Activated CD4-positive, alpha-beta T cell treated with anti-CD3 and anti-CD28 coated beads, Interleukin-10, Interleukin-2, amounts not matched to agents 100 ng/mL and 50 ng/mL, durations not matched to agents 16 hours and 8 hours (primary cell): ENCODE data around the gene TSHZ1.
"Not testable (repeated sequence)": the region's sequence is repeated elsewhere in the genome, so short reads cannot be mapped to it uniquely, and the experiment has no call there.

Experiments used
- DNase-seq: peaks from one replicate; pipeline ENCODE4 v3.0.0-alpha.2; 2020

Gene TSHZ1

DNA sequence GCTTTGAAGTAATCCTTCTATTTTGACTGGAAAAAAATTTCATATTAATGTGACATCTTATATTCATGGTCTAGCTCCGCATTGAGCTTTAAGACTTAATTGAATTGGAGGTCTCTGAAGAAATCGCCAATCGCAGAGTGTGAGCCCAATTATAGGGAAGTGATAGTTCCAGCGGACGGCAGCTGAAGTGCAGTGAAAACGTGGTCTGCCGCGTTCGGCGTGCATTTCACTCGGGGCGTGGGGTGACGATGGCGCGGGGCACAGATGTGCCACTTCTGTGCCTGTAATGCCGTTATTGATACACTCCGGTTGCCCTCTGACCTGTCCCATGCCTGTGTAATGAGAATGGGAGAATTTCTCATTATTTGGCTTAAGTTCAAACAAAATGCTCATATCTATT lies 106.7 kb downstream of the TSHZ1 start:
- DNase-seq = no peak

GRCh38 chr18:75317703-75318102 lies 107.1 kb downstream of the TSHZ1 start:
- no peak for DNase-seq

DNA sequence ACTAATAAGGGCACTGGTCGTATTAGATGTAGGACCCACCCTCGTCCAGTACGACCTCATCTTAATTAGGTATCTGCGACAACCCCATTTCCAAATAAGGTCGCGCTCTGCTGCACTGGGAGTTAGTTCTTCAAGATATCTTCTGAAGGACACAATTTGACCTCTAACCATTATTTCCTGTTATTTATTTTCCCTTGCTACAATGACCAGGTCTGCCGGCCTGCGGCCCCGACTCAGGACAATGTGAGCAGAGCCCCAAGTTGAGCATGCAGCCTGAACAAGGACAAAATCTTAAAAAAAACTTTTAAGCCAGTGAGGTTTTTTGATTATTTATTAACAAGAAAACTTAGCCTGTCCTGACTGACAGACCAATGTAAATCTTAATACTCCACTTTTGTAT lies 109.3 kb downstream of the TSHZ1 start:
- no peak for DNase-seq

GRCh38 chr18:75320506-75320905 lies 109.9 kb downstream of the TSHZ1 start:
- DNase-seq = no peak

DNA sequence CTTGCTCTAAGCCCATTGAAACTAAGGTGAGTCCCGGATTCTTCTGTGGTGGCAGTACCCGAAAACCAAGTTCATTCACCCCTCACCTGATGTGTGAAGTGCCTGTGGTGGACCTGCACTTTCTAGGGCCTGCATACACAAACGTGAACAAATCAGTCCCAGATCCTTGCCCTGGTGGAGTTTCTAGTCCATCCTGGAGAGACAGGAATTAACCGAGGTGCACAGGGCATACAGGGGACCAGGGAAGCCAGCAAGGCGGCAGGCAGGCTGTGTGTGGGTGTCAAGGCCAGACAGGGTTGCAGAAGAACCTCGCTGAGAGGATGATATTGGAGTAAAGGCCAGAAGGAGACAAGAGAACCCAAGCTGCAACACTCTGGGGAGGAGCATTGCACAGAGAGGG lies 110.8 kb downstream of the TSHZ1 start:
- DNase-seq = no peak

DNA sequence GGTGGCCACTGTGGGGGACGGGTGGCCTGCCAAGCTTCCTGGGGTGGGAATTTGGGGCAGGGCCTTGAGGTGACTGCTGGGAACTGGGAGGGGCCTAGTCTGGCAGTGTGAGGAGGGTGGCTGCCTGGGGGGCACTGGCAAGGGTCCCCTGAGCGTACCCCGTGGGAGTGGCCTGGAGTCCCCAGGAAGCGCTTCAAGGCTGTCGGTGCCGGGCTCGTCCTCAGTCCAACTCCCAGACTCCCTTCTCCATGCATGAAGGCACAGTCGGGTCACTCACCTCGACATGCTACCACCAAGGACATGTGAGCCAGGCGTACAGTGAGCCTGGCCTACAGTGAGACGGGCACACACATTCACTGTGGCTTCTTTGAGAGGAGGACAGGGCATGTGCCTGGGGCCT lies 111.6 kb downstream of the TSHZ1 start:
- no peak for DNase-seq

- DNase-seq = no peak
Measured at GRCh38 chr18:75323821-75324585, 113.4 kb downstream of the TSHZ1 start.

DNA sequence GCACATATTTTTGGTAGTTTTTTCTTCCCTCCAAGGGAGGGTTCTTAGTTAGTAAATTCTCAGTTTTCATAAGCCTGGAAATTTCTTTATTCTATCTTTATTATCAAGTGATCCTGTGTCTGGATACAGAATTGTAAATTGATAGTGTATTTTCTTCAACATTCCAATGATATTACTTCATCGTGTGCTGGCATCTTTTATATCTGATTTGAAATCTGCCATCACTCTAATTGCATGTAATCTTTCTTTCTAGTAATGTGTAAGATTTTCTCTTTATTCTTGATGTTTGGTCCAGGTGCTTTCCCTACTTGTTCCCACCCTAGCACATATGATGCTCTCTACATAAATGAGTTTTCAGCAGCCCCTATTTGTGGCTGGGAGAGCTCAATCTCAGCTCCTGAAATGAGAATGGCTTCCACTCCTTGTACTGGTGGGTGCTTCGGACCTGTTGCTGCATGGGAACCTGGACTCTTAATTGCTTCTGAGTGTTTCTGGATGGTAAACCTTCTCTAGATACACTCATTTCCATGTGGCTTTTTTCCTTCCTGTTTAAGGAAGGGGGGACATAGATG lies 114.2 kb downstream of the TSHZ1 start:
- no peak for DNase-seq

- not testable (repeated sequence) for DNase-seq
Measured at GRCh38 chr18:75329753-75330152, 119.2 kb downstream of the TSHZ1 start.

DNA sequence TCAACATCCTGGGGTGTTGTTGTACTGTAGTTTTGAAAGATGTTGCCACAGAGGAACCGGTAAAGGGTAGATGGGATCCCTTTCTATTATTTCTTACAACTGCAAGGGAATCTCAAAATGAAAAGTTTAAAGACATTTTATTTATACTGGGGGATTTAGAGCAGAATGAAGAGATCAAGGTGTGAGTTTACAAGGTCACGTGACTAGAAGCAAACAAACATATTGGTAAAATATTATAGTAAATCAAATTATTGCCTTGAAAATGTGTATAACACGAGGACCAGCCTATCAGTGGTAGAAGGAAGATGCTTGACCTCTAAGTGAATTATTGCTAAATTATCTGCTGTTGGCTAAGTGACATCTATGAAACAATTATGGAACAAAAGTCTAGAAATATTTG lies 119.7 kb downstream of the TSHZ1 start:
- no peak for DNase-seq

DNA sequence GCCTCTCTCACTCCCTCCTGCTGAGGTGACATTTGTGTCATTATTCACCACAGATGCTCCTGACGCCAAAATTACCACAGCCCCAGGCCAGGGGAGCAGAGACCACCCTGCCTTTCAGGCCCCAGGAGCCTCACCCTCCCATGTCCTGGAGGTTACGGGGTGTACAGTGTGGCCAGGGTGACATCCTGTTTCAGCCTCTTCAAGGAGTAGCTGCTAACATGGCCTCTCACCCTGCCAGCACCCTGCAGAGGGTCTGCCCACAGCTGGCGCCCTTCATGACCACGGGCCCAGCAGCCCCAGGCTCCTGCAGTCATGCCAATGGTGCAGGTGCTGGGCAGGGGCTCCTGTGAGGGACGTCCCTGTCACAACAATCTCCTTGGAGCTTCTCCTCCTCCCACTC lies 124.3 kb downstream of the TSHZ1 start:
- DNase-seq = no peak

GRCh38 chr18:75335511-75335910 lies 124.9 kb downstream of the TSHZ1 start:
- no peak for DNase-seq

GRCh38 chr18:75336767-75337166 lies 126.2 kb downstream of the TSHZ1 start:
- DNase-seq = no peak

DNA sequence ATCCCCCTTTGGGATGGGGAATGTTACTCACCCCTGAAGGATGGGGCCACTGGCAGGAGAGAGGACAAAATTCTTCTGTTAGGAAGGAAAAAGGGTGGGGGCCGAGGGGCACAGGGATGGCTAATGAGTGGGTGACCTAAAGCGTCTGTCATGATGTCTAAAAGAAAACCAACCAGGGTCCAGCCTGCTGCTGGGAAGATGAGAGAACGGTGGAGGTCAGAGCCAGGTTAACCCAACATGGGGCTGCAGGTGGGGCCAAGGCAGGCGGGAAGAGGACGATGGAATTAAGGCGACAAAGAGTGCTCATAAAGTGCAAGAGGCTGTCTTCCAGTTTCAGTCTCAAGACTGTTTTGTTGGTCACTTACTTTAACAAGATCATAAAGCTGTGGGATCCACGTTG lies 126.8 kb downstream of the TSHZ1 start:
- no peak for DNase-seq

GRCh38 chr18:75338631-75339030 lies 128.0 kb downstream of the TSHZ1 start:
- no peak for DNase-seq
